Mesendoderm (in vitro differentiated cells): ENCODE results near the gene ZDHHC1.

ENCODE experiments used
- DNase-seq: peaks from one replicate; pipeline ENCODE4 v3.0.0; 2013
- H2AK5ac ChIP-seq: 2 replicates; pipeline ENCODE4 v1.6.1; 2013; ENCODE audit warnings: low read length, inconsistent platforms
- H2BK120ac ChIP-seq: 2 replicates; pipeline ENCODE4 v1.6.1; 2013; ENCODE audit warnings: low read depth, mild to moderate bottlenecking, low read length, moderate library complexity, mixed read lengths
- H2BK15ac ChIP-seq: replicated peaks from 2 replicates; pipeline ENCODE4 v1.6.1; 2013; ENCODE audit warnings: low read depth, mild to moderate bottlenecking, moderate library complexity
- H2BK5ac ChIP-seq: 2 replicates; pipeline ENCODE4 v1.6.1; 2013; ENCODE audit warnings: low read length, inconsistent platforms
- H3K18ac ChIP-seq: 2 replicates; pipeline ENCODE4 v1.6.1; 2013; ENCODE audit warnings: mild to moderate bottlenecking, low read length, mixed read lengths
- H3K23ac ChIP-seq: one replicate; pipeline ENCODE4 v1.6.1; 2013; ENCODE audit warnings: low read length
- H3K27ac ChIP-seq: 2 replicates; pipeline ENCODE4 v1.5.1; 2013; ENCODE audit warnings: low read depth, mild to moderate bottlenecking, inconsistent platforms, low read length, moderate library complexity
- H3K27me3 ChIP-seq: 2 replicates; pipeline ENCODE4 v1.6.1; 2013; ENCODE audit warnings: low read length, control low read depth, mild to moderate bottlenecking, inconsistent platforms; ENCODE audit not compliant: insufficient read depth, poor library complexity
- H3K36me3 ChIP-seq: 2 replicates; pipeline ENCODE4 v1.6.1; 2013; ENCODE audit warnings: low read length, inconsistent platforms; ENCODE audit not compliant: control insufficient read depth, insufficient read depth
- H3K4ac ChIP-seq: one replicate; pipeline ENCODE4 v1.6.1; 2013; ENCODE audit warnings: low read depth, mild to moderate bottlenecking, low read length, moderate library complexity
- H3K4me1 ChIP-seq: 2 replicates; pipeline ENCODE4 v1.6.1; 2013; ENCODE audit warnings: low read depth, low read length, inconsistent platforms; ENCODE audit not compliant: control insufficient read depth
- H3K4me2 ChIP-seq: 2 replicates; pipeline ENCODE4 v1.6.1; 2013; ENCODE audit warnings: low read length
- H3K4me3 ChIP-seq: 2 replicates; pipeline ENCODE4 v1.5.1; 2013; ENCODE audit warnings: mild to moderate bottlenecking, low read length
- H3K56ac ChIP-seq: one replicate; pipeline ENCODE4 v1.6.1; 2013; ENCODE audit warnings: low read length
- H3K79me1 ChIP-seq: 2 replicates; pipeline ENCODE4 v1.6.1; 2013; ENCODE audit warnings: low read length, inconsistent platforms
- H3K79me2 ChIP-seq: 2 replicates; pipeline ENCODE4 v1.6.1; 2013; ENCODE audit warnings: mild to moderate bottlenecking, low read length; ENCODE audit not compliant: control insufficient read depth, insufficient read depth
- H3K9ac ChIP-seq: 2 replicates; pipeline ENCODE4 v1.6.1; 2013; ENCODE audit warnings: low read length, inconsistent platforms
- H4K5ac ChIP-seq: one replicate; pipeline ENCODE4 v1.6.1; 2013; ENCODE audit warnings: low read length
- H4K8ac ChIP-seq: one replicate; pipeline ENCODE4 v1.6.1; 2013; ENCODE audit warnings: low read depth, mild to moderate bottlenecking, control low read depth, low read length, moderate library complexity
- WGBS: extraction: QIAGEN DNeasy Blood & Tissue Kit; methylation state at CpG from one replicate; pipeline ENCODE4 v1.1.7; 2013; ENCODE audit warnings: low lambda C conversion rate, missing lambda C conversion rate; ENCODE audit not compliant: insufficient coverage; ENCODE audit errors: extremely low coverage; 5-methylcytosine and 5-hydroxymethylcytosine counted together

Gene ZDHHC1

GRCh38 chr16:67447508-67448076 lies 31.3 kb upstream of the ZDHHC1 start:
- no peak overlapping the region for H3K18ac ChIP-seq
- H4K5ac ChIP-seq, result no peak overlapping the region
- H3K27me3 ChIP-seq, result no peaks in the 10 kb centered on the region
- no peak for DNase-seq
- H3K56ac ChIP-seq, result no peak overlapping the region
- no peaks in the 10 kb centered on the region for H3K4me1 ChIP-seq
- no peak overlapping the region for H4K8ac ChIP-seq
- H2AK5ac ChIP-seq, result no peak overlapping the region
- H2BK120ac ChIP-seq, result no peak overlapping the region
- no peak overlapping the region for H3K4me2 ChIP-seq
- no peak overlapping the region for H3K4me3 ChIP-seq
- H2BK15ac ChIP-seq, result no peak overlapping the region
- WGBS, result no CpG with 5 or more reads among the region's 6 CpGs
- no peaks in the 10 kb centered on the region for H3K79me2 ChIP-seq
- no peak overlapping the region for H3K4ac ChIP-seq
- no peak overlapping the region for H3K23ac ChIP-seq
- no peaks in the 10 kb centered on the region for H3K36me3 ChIP-seq
- no peaks in the 10 kb centered on the region for H3K79me1 ChIP-seq
- H3K9ac ChIP-seq, result no peak overlapping the region
- H3K27ac ChIP-seq, result no peak overlapping the region
- no peak overlapping the region for H2BK5ac ChIP-seq

GRCh38 chr16:67446968-67447507 lies 30.8 kb upstream of the ZDHHC1 start:
- Histone ChIP-seq H3K4me2 (no peak overlapping the region), H3K23ac (no peak overlapping the region), H3K9ac (no peak overlapping the region), H3K18ac (no peak overlapping the region), H2BK15ac (no peak overlapping the region), H3K36me3 (no peaks in the 10 kb centered on the region), H3K56ac (no peak overlapping the region), H3K79me1 (no peaks in the 10 kb centered on the region), H3K79me2 (no peaks in the 10 kb centered on the region), H3K27ac (no peak overlapping the region), H2AK5ac (no peak overlapping the region), H4K5ac (no peak overlapping the region), H4K8ac (no peak overlapping the region), H2BK120ac (no peak overlapping the region), H3K27me3 (no peaks in the 10 kb centered on the region), H2BK5ac (no peak overlapping the region), H3K4ac (no peak overlapping the region), H3K4me1 (no peaks in the 10 kb centered on the region), H3K4me3 (no peak overlapping the region)
- no CpG with 5 or more reads among the region's 8 CpGs for WGBS
- no peak for DNase-seq

- Histone ChIP-seq H3K4me1 (no peaks in the 10 kb centered on the region), H3K36me3 (no peaks in the 10 kb centered on the region), H3K4me3 (no peak overlapping the region)
These were observed 29.9 kb upstream of the ZDHHC1 start for GRCh38 chr16:67445913-67446907.

GRCh38 chr16:67445441-67445912 lies 29.2 kb upstream of the ZDHHC1 start:
- DNase-seq, result no peak
- Histone ChIP-seq H3K4me2 (no peak overlapping the region), H2BK120ac (no peak overlapping the region), H3K4ac (no peak overlapping the region), H2AK5ac (no peak overlapping the region), H3K36me3 (no peaks in the 10 kb centered on the region), H3K9ac (no peak overlapping the region), H2BK5ac (no peak overlapping the region), H3K23ac (no peak overlapping the region), H3K27ac (no peak overlapping the region), H3K4me1 (no peaks in the 10 kb centered on the region), H4K8ac (no peak overlapping the region), H3K4me3 (no peak overlapping the region), H4K5ac (no peak overlapping the region), H3K56ac (no peak overlapping the region), H2BK15ac (no peak overlapping the region), H3K18ac (no peak overlapping the region), H3K27me3 (no peaks in the 10 kb centered on the region), H3K79me1 (no peaks in the 10 kb centered on the region), H3K79me2 (no peaks in the 10 kb centered on the region)
- no CpG with 5 or more reads among the region's 3 CpGs for WGBS

More at GRCh38 chr16:67445913-67446907, 29.9 kb upstream of the ZDHHC1 start:
- H3K23ac ChIP-seq, result no peak overlapping the region
- no peak for DNase-seq
- H4K5ac ChIP-seq, result no peak overlapping the region
- no peaks in the 10 kb centered on the region for H3K79me1 ChIP-seq
- no peaks in the 10 kb centered on the region for H3K27me3 ChIP-seq
- H2BK120ac ChIP-seq, result no peak overlapping the region
- no peak overlapping the region for H3K4me2 ChIP-seq
- H3K79me2 ChIP-seq, result no peaks in the 10 kb centered on the region
- no peak overlapping the region for H3K18ac ChIP-seq
- no peak overlapping the region for H4K8ac ChIP-seq
- H3K9ac ChIP-seq, result no peak overlapping the region
- no peak overlapping the region for H3K56ac ChIP-seq
- no peak overlapping the region for H3K4ac ChIP-seq
- no peak overlapping the region for H2BK5ac ChIP-seq
- no peak overlapping the region for H3K27ac ChIP-seq
- WGBS, result no CpG with 5 or more reads among the region's 12 CpGs
- no peak overlapping the region for H2AK5ac ChIP-seq
- H2BK15ac ChIP-seq, result no peak overlapping the region

- no peak overlapping the region for H3K4ac ChIP-seq
- H4K8ac ChIP-seq, result no peak overlapping the region
- H3K23ac ChIP-seq, result no peak overlapping the region
- WGBS, result no CpG with 5 or more reads among the region's 7 CpGs
- no peak overlapping the region for H3K27ac ChIP-seq
- no peak overlapping the region for H3K4me2 ChIP-seq
- no peaks in the 10 kb centered on the region for H3K27me3 ChIP-seq
- no peak overlapping the region for H3K9ac ChIP-seq
- H3K18ac ChIP-seq, result no peak overlapping the region
- no peak overlapping the region for H3K56ac ChIP-seq
- H2BK5ac ChIP-seq, result no peak overlapping the region
- no peak overlapping the region for H2AK5ac ChIP-seq
- DNase-seq, result no peak
- no peaks in the 10 kb centered on the region for H3K79me2 ChIP-seq
- H2BK15ac ChIP-seq, result no peak overlapping the region
- no peaks in the 10 kb centered on the region for H3K79me1 ChIP-seq
- no peak overlapping the region for H4K5ac ChIP-seq
- no peaks in the 10 kb centered on the region for H3K36me3 ChIP-seq
- no peak overlapping the region for H2BK120ac ChIP-seq
- H3K4me3 ChIP-seq, result no peak overlapping the region
- H3K4me1 ChIP-seq, result no peaks in the 10 kb centered on the region
These were observed 28.8 kb upstream of the ZDHHC1 start for GRCh38 chr16:67445126-67445426.
